ENCODE results near the gene NCOA3. TPM values are rescaled to one million over a fixed set of nuclear protein-coding genes. Genes with fewer than 3 reads are reported as not detected.

The NCOA3 gene
- total RNA-seq, 1 experiment from 2014 or later, result 60.3 TPM

GRCh38 chr20:47521059-47521808 is 19.5 kb downstream of the NCOA3 start:
- Mint-ChIP-seq H3K27me3 (ENCODE audit: unreplicated experiment) (no peaks in the 10 kb centered on the region), H3K4me3 (ENCODE audit: low read depth, unreplicated experiment) (no peak overlapping the region), H3K27ac (ENCODE audit: unreplicated experiment) (no peak overlapping the region), H3K4me1 (ENCODE audit: low read depth, unreplicated experiment) (peaks cover 4% of the 10 kb centered on the region), H3K9me3 (ENCODE audit: low read depth, unreplicated experiment) (peaks cover 16% of the 10 kb centered on the region), H3K36me3 (ENCODE audit: insufficient read depth, unreplicated experiment) (peaks cover 30% of the 10 kb centered on the region)
- DNase-seq, result no peak
- TF ChIP-seq, protein P1, sequence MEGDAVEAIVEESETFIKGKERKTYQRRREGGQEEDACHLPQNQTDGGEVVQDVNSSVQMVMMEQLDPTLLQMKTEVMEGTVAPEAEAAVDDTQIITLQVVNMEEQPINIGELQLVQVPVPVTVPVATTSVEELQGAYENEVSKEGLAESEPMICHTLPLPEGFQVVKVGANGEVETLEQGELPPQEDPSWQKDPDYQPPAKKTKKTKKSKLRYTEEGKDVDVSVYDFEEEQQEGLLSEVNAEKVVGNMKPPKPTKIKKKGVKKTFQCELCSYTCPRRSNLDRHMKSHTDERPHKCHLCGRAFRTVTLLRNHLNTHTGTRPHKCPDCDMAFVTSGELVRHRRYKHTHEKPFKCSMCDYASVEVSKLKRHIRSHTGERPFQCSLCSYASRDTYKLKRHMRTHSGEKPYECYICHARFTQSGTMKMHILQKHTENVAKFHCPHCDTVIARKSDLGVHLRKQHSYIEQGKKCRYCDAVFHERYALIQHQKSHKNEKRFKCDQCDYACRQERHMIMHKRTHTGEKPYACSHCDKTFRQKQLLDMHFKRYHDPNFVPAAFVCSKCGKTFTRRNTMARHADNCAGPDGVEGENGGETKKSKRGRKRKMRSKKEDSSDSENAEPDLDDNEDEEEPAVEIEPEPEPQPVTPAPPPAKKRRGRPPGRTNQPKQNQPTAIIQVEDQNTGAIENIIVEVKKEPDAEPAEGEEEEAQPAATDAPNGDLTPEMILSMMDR (IDR thresholded peaks at IDR 0.05; ENCODE audit: unreplicated experiment), result peak; percentile 39
- CTCF ChIA-PET, result interaction anchor here (0.7 to 0.8 kb wide), 2 partner anchors 129 to 460 kb away, joined by 3 to 5 read pairs; no protein-coding TSS in a partner anchor
- BruUV-seq (replicated peaks), result no TSS peak
- intact Hi-C loops (cut with micrococcal nuclease; ENCODE audit: unreplicated experiment), result no loop called here

GRCh38 chr20:47524015-47524784 is 22.5 kb downstream of the NCOA3 start:
- DNase-seq, result no peak
- TF ChIP-seq, protein P1 (IDR thresholded peaks at IDR 0.05; ENCODE audit: unreplicated experiment), result no peak
- BruUV-seq (replicated peaks), result no TSS peak

GRCh38 chr20:47527004-47527800 is 25.5 kb downstream of the NCOA3 start:
- no peak overlapping the region for H3K4me3 Mint-ChIP-seq (ENCODE audit: low read depth, unreplicated experiment)
- intact Hi-C loops (cut with micrococcal nuclease; ENCODE audit: unreplicated experiment), result no loop called here
- peaks cover 14% of the 10 kb centered on the region for H3K36me3 Mint-ChIP-seq (ENCODE audit: insufficient read depth, unreplicated experiment)
- CTCF ChIA-PET, result interaction anchor here (0.6 kb wide), 1 partner anchor 10 kb away, joined by 4 read pairs; no protein-coding TSS in a partner anchor
- BruUV-seq (replicated peaks), result no TSS peak
- no peak for DNase-seq
- TF ChIP-seq, protein P1 (IDR thresholded peaks at IDR 0.05; ENCODE audit: unreplicated experiment), result no peak
- H3K9me3 Mint-ChIP-seq (ENCODE audit: low read depth, unreplicated experiment), result peaks cover 8% of the 10 kb centered on the region
- peaks cover 8% of the 10 kb centered on the region for H3K4me1 Mint-ChIP-seq (ENCODE audit: low read depth, unreplicated experiment)
- no peak overlapping the region for H3K27ac Mint-ChIP-seq (ENCODE audit: unreplicated experiment)
- H3K27me3 Mint-ChIP-seq (ENCODE audit: unreplicated experiment), result no peaks in the 10 kb centered on the region

More at GRCh38 chr20:47524015-47524784, 22.5 kb downstream of the NCOA3 start:
- peaks cover 17% of the 10 kb centered on the region for H3K9me3 Mint-ChIP-seq (ENCODE audit: low read depth, unreplicated experiment)
- no peaks in the 10 kb centered on the region for H3K27me3 Mint-ChIP-seq (ENCODE audit: unreplicated experiment)
- no peaks in the 10 kb centered on the region for H3K4me1 Mint-ChIP-seq (ENCODE audit: low read depth, unreplicated experiment)
- H3K36me3 Mint-ChIP-seq (ENCODE audit: insufficient read depth, unreplicated experiment), result peaks cover 23% of the 10 kb centered on the region
- CTCF ChIA-PET, result interaction anchor here (0.6 to 1.0 kb wide), 2 partner anchors 9 to 230 kb away, joined by 3 read pairs; no protein-coding TSS in a partner anchor
- H3K27ac Mint-ChIP-seq (ENCODE audit: unreplicated experiment), result peak overlapping the region; percentile 17
- no peak overlapping the region for H3K4me3 Mint-ChIP-seq (ENCODE audit: low read depth, unreplicated experiment)
- intact Hi-C loops (cut with micrococcal nuclease; ENCODE audit: unreplicated experiment), result no loop called here

GRCh38 chr20:47529840-47530239 is 28.2 kb downstream of the NCOA3 start:
- TF ChIP-seq, protein P1 (IDR thresholded peaks at IDR 0.05; ENCODE audit: unreplicated experiment), result no peak
- Mint-ChIP-seq H3K27me3 (ENCODE audit: unreplicated experiment) (no peaks in the 10 kb centered on the region), H3K4me1 (ENCODE audit: low read depth, unreplicated experiment) (peaks cover 8% of the 10 kb centered on the region), H3K4me3 (ENCODE audit: low read depth, unreplicated experiment) (no peak overlapping the region), H3K36me3 (ENCODE audit: insufficient read depth, unreplicated experiment) (peaks cover 12% of the 10 kb centered on the region), H3K27ac (ENCODE audit: unreplicated experiment) (no peak overlapping the region), H3K9me3 (ENCODE audit: low read depth, unreplicated experiment) (peaks cover 2% of the 10 kb centered on the region)
- no peak for DNase-seq
- intact Hi-C loops (cut with micrococcal nuclease; ENCODE audit: unreplicated experiment), result no loop called here
- no TSS peak for BruUV-seq (replicated peaks)
- CTCF ChIA-PET, result interaction anchor here (0.6 to 0.7 kb wide), 3 partner anchors 20 to 45 kb away, joined by 3 read pairs; no protein-coding TSS in a partner anchor
